Activated naive CD8-positive, alpha-beta T cell treated with anti-CD3 and anti-CD28 coated beads, Interleukin-2, amount 50 U/mL, for 24 hours (primary cell): ENCODE measurements around the gene PLXNC1.
A peak's percentile ranks its signal among the peaks of the same experiment; 100 is the strongest.

ENCODE experiments used
- ATAC-seq: fragments of 150-1000 bp; cut with Tn5 transposase; one replicate; pipeline ENCODE4 v1.10.0; 2021
- DNase-seq: peaks from one replicate; pipeline ENCODE4 v3.0.0; 2021
- H3K27ac Mint-ChIP-seq: one replicate; pipeline ENCODE4 v1.8.0; 2021; ENCODE audit warnings: mild to moderate bottlenecking, mixed read lengths
- H3K27me3 Mint-ChIP-seq: one replicate; pipeline ENCODE4 v1.8.0; 2021; ENCODE audit warnings: mixed read lengths
- H3K36me3 Mint-ChIP-seq: one replicate; pipeline ENCODE4 v1.8.0; 2021; ENCODE audit warnings: low read depth, mixed read lengths
- H3K4me1 Mint-ChIP-seq: one replicate; pipeline ENCODE4 v1.8.0; 2021; ENCODE audit warnings: mixed read lengths
- H3K4me3 Mint-ChIP-seq: one replicate; pipeline ENCODE4 v1.8.0; 2021; ENCODE audit warnings: mild to moderate bottlenecking, moderate library complexity, mixed read lengths
- H3K9me3 Mint-ChIP-seq: one replicate; pipeline ENCODE4 v1.8.0; 2021; ENCODE audit warnings: mixed read lengths

The PLXNC1 gene

DNA sequence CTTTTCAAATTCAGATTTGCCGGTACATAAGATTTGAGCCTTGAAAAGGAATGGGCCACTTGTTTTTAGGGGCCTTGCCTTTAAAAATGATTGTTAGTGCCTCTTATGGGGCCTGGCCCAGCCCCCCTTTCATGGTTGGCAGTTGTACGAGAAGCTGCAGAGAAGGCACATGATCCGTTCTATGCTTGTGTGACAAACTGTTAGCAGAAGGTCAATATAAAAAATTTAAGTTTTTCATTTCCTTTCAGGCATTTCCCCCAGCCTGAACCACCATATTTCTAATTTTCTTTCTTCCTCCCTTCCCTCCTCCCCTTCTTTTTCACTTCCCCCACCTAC lies 119.1 kb downstream of the PLXNC1 start:
- H3K27me3 Mint-ChIP-seq = no peaks in the 10 kb centered on the region
- peaks cover 83% of the 10 kb centered on the region for H3K4me1 Mint-ChIP-seq
- H3K9me3 Mint-ChIP-seq = no peaks in the 10 kb centered on the region
- H3K27ac Mint-ChIP-seq = no peak overlapping the region
- ATAC-seq (no peak), DNase-seq (no peak)
- peaks cover 26% of the 10 kb centered on the region for H3K36me3 Mint-ChIP-seq
- no peak overlapping the region for H3K4me3 Mint-ChIP-seq

- Mint-ChIP-seq H3K27me3 (no peaks in the 10 kb centered on the region), H3K4me1 (peaks cover 78% of the 10 kb centered on the region), H3K4me3 (no peak overlapping the region), H3K27ac (peak overlapping the region; percentile 67), H3K9me3 (no peaks in the 10 kb centered on the region), H3K36me3 (peaks cover 26% of the 10 kb centered on the region)
- ATAC-seq (no peak), DNase-seq (no peak)
These were observed 119.6 kb downstream of the PLXNC1 start for GRCh38 chr12:94267921-94268471.

- Mint-ChIP-seq H3K36me3 (peaks cover 25% of the 10 kb centered on the region), H3K4me1 (peaks cover 66% of the 10 kb centered on the region), H3K9me3 (no peaks in the 10 kb centered on the region), H3K27me3 (no peaks in the 10 kb centered on the region), H3K4me3 (peak overlapping the region; percentile 13), H3K27ac (peak overlapping the region; percentile 59)
- no peak for DNase-seq
- peak; percentile 80 for ATAC-seq
These were observed 121.1 kb downstream of the PLXNC1 start for GRCh38 chr12:94269316-94269999.

DNA sequence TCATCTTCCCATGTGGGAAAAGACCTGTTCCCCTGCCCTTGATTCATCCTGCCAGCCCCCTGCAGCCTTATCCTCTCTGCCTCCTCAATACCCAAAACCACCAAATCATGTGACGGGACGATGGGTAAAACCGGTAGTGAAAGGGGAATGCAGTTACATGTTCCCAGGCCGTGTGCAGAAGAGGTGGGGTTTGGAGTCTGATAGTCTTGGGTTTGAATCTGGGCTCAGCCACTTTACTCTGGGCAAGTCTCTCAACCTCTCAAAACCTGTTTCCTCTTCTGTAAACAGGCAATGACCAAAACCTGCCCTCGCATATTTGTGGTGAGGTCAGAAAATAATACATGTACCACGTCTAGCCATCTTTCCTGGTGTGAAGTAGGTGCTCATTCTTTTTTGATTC lies 123.0 kb downstream of the PLXNC1 start:
- DNase-seq (no peak), ATAC-seq (no peak)
- H3K27ac Mint-ChIP-seq = no peak overlapping the region
- H3K27me3 Mint-ChIP-seq = no peaks in the 10 kb centered on the region
- no peak overlapping the region for H3K4me3 Mint-ChIP-seq
- H3K36me3 Mint-ChIP-seq = peaks cover 14% of the 10 kb centered on the region
- H3K9me3 Mint-ChIP-seq = no peaks in the 10 kb centered on the region
- H3K4me1 Mint-ChIP-seq = peaks cover 58% of the 10 kb centered on the region

DNA sequence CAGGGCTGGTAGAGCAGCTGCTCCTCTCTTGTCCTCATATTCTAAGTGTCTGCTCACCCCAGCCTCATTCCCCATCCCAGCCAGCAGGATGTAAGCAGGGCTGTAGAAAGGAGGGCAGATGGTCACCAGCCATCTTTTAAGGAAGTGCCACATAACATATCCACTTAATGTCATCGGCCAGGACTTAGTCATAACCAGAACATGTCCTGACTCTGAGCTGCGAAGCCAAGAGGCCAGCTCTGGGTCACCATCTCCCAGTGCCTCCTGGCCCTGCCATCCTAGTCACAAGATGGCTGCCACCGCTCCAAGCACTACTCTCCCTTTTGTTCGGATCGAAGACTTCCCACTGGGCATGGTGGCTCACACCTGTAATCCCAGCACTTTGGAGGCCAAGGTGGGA lies 123.9 kb downstream of the PLXNC1 start:
- Mint-ChIP-seq H3K4me3 (no peak overlapping the region), H3K9me3 (no peaks in the 10 kb centered on the region), H3K4me1 (peaks cover 48% of the 10 kb centered on the region), H3K27ac (no peak overlapping the region), H3K36me3 (peaks cover 11% of the 10 kb centered on the region), H3K27me3 (no peaks in the 10 kb centered on the region)
- ATAC-seq = no peak
- no peak for DNase-seq

DNA sequence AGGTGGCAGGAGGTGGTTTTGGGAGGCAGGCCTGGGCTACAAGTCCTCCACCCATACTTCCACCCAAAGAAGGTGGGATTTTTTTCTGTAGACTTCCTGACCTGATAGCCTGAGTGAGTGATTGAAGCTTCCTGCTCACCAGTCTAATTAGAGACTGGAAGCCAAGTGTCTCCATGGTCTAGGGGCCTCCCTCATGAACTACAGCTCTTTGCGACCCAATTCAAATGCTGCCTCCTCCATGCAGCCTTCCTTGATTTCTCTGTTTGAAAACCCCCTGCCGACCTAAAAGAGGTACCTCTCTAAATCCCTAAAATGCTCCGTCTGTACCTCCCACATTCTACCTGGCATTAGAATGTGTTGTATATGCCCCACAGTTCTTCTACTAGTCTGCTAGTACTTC lies 124.9 kb downstream of the PLXNC1 start:
- Mint-ChIP-seq H3K27ac (no peak overlapping the region), H3K4me3 (no peak overlapping the region), H3K36me3 (peaks cover 9% of the 10 kb centered on the region), H3K4me1 (peaks cover 39% of the 10 kb centered on the region), H3K27me3 (no peaks in the 10 kb centered on the region), H3K9me3 (no peaks in the 10 kb centered on the region)
- ATAC-seq = no peak
- DNase-seq = no peak

- H3K36me3 Mint-ChIP-seq = peaks cover 20% of the 10 kb centered on the region
- no peak overlapping the region for H3K27ac Mint-ChIP-seq
- no peaks in the 10 kb centered on the region for H3K9me3 Mint-ChIP-seq
- H3K4me3 Mint-ChIP-seq = no peak overlapping the region
- ATAC-seq (no peak), DNase-seq (no peak)
- H3K27me3 Mint-ChIP-seq = no peaks in the 10 kb centered on the region
- H3K4me1 Mint-ChIP-seq = peaks cover 7% of the 10 kb centered on the region
These were observed 128.3 kb downstream of the PLXNC1 start for GRCh38 chr12:94276725-94277124.

GRCh38 chr12:94277426-94278000 lies 129.1 kb downstream of the PLXNC1 start:
- peaks cover 20% of the 10 kb centered on the region for H3K36me3 Mint-ChIP-seq
- H3K4me3 Mint-ChIP-seq = no peak overlapping the region
- H3K27me3 Mint-ChIP-seq = no peaks in the 10 kb centered on the region
- no peaks in the 10 kb centered on the region for H3K9me3 Mint-ChIP-seq
- peaks cover 10% of the 10 kb centered on the region for H3K4me1 Mint-ChIP-seq
- no peak for ATAC-seq
- no peak for DNase-seq
- no peak overlapping the region for H3K27ac Mint-ChIP-seq

- Mint-ChIP-seq H3K4me3 (no peak overlapping the region), H3K4me1 (peaks cover 21% of the 10 kb centered on the region), H3K27me3 (no peaks in the 10 kb centered on the region), H3K27ac (no peak overlapping the region), H3K9me3 (no peaks in the 10 kb centered on the region), H3K36me3 (peaks cover 19% of the 10 kb centered on the region)
- DNase-seq = no peak
- ATAC-seq = no peak
These were observed 131.7 kb downstream of the PLXNC1 start for GRCh38 chr12:94280063-94280462.

GRCh38 chr12:94282675-94283074 lies 134.3 kb downstream of the PLXNC1 start:
- DNase-seq (no peak), ATAC-seq (peak; percentile 64)
- Mint-ChIP-seq H3K4me3 (no peak overlapping the region), H3K4me1 (peaks cover 21% of the 10 kb centered on the region), H3K36me3 (peaks cover 19% of the 10 kb centered on the region), H3K27ac (peak overlapping the region; percentile 49), H3K27me3 (no peaks in the 10 kb centered on the region), H3K9me3 (no peaks in the 10 kb centered on the region)

GRCh38 chr12:94284046-94284445 lies 135.7 kb downstream of the PLXNC1 start:
- DNase-seq = no peak
- Mint-ChIP-seq H3K9me3 (no peaks in the 10 kb centered on the region), H3K4me1 (peaks cover 21% of the 10 kb centered on the region), H3K27ac (no peak overlapping the region), H3K36me3 (peaks cover 18% of the 10 kb centered on the region), H3K27me3 (no peaks in the 10 kb centered on the region), H3K4me3 (no peak overlapping the region)
- no peak for ATAC-seq

GRCh38 chr12:94284859-94285258 lies 136.5 kb downstream of the PLXNC1 start:
- Mint-ChIP-seq H3K4me1 (peaks cover 21% of the 10 kb centered on the region), H3K27me3 (no peaks in the 10 kb centered on the region), H3K4me3 (no peak overlapping the region), H3K36me3 (peaks cover 12% of the 10 kb centered on the region), H3K27ac (no peak overlapping the region), H3K9me3 (no peaks in the 10 kb centered on the region)
- no peak for DNase-seq
- no peak for ATAC-seq

DNA sequence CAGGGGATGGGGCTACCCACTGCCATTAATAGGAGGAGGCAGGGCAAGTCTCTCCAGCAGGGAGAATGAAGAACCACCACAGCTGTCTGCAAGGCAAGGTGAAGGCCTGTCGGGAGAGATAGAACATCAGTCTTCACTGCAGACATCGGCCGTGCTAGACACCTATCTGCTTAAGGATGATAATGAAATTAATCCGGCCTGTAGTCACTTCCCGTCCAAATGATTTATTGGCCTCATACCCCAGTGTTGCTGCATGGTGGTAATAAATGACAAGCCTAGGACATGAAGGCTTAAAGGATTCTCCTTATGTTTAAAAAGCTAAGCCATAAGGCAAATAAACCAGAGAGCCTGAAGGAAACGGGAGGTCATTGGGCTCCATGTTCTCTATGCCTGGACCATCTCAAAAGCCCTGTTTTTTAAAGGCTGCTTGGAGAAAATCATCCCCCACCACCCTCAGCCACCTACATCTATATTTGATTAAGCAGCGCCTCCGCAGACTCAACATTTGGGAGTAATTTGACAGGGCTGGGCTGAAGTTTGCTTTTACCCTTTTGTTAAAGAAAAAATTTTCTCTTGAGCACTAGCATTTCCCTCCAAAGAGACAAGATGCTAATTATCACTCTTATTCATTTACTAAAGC lies 137.7 kb downstream of the PLXNC1 start:
- H3K9me3 Mint-ChIP-seq = no peaks in the 10 kb centered on the region
- H3K27ac Mint-ChIP-seq = no peak overlapping the region
- H3K36me3 Mint-ChIP-seq = peaks cover 10% of the 10 kb centered on the region
- H3K4me3 Mint-ChIP-seq = no peak overlapping the region
- H3K4me1 Mint-ChIP-seq = peaks cover 19% of the 10 kb centered on the region
- DNase-seq (no peak), ATAC-seq (no peak)
- no peaks in the 10 kb centered on the region for H3K27me3 Mint-ChIP-seq

DNA sequence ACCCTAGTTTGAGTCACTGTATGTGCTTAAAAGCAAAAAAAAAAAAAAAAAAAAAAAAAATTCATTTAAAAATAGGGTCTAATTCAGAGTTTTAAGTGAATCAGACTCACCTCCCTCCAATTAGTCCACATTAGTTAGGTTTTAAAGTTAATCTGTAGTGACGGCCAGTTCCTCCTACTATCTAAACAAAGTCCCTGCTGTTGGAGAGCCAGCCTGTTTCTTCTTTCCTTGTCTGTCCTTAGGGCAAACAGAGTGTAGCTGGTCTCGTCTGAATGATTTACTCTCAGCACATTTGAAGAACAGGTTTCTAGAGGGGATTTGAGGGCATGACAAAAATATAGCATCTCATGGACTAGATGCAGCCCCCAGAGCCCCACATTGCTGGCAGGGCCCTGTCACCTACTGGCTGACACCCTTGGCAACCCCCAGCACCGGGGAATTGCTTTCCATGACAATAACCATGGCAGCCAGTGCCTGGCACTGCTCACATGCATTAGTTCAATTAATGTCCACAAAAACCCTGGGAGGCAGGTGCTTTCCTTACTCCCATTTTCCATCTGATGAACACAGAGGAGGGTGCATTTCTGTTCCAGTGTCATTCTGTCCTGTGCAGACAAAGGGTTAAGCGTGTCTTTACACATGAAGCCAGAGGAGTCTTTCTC lies 138.3 kb downstream of the PLXNC1 start:
- peaks cover 8% of the 10 kb centered on the region for H3K36me3 Mint-ChIP-seq
- H3K4me3 Mint-ChIP-seq = no peak overlapping the region
- ATAC-seq (no peak), DNase-seq (no peak)
- no peaks in the 10 kb centered on the region for H3K9me3 Mint-ChIP-seq
- H3K27ac Mint-ChIP-seq = no peak overlapping the region
- no peaks in the 10 kb centered on the region for H3K27me3 Mint-ChIP-seq
- H3K4me1 Mint-ChIP-seq = peaks cover 19% of the 10 kb centered on the region

GRCh38 chr12:94287245-94287628 lies 138.9 kb downstream of the PLXNC1 start:
- Mint-ChIP-seq H3K36me3 (peaks cover 8% of the 10 kb centered on the region), H3K4me3 (no peak overlapping the region), H3K4me1 (peaks cover 14% of the 10 kb centered on the region), H3K27me3 (no peaks in the 10 kb centered on the region), H3K9me3 (no peaks in the 10 kb centered on the region), H3K27ac (no peak overlapping the region)
- DNase-seq (no peak), ATAC-seq (no peak)
